Caco-2 (cell line): ENCODE measurements around the gene NDUFS2. TPM values are rescaled to one million over a fixed set of nuclear protein-coding genes. Genes with fewer than 3 reads are reported as not detected.

Experiments
- BruUV-seq: library from RNA; stranded (reverse); fragments of 400-500 nt; replicated peaks from 2 replicates; lab custom pipeline; 2021; lab: Mats Ljungman, UMichigan
- CTCF ChIA-PET: fragments of 300-600 bp; sonication (Branson Sonifier 250); formaldehyde crosslinking; loops from one replicate; lab custom pipeline; 2022; ENCODE audit warnings: antibody characterized with exemption; lab: Charles Lee
- POLR2A ChIA-PET: fragments of 300-600 bp; sonication (Branson Sonifier 250); formaldehyde crosslinking; loops from one replicate; lab custom pipeline; 2022; ENCODE audit warnings: antibody characterized with exemption; lab: Charles Lee
- DNase-seq, 2 experiments: peaks; one replicate each; pipeline versions ENCODE4 v3.0.0 to v3.0.0-alpha.2; 2020 to 2022
- H3K27me3 ChIP-seq: replicated peaks from 2 replicates; pipeline ENCODE4 v1.6.0; 2011; ENCODE audit warnings: low read length; ENCODE audit not compliant: control insufficient read depth, insufficient read depth
- H3K36me3 ChIP-seq: 2 replicates; pipeline ENCODE4 v1.5.1; 2011; ENCODE audit warnings: low read length; ENCODE audit not compliant: control insufficient read depth, insufficient read depth
- H3K4me1 ChIP-seq: fragments of 250-450 bp; sonication (Bioruptor Pico); 2 replicates; pipeline ENCODE4 v1.5.1; 2020; ENCODE audit warnings: mild to moderate bottlenecking
- H3K4me3 ChIP-seq: 2 replicates; pipeline ENCODE4 v1.5.1; 2011; ENCODE audit warnings: low read depth, mild to moderate bottlenecking, control low read depth, low read length
- H3K9me3 ChIP-seq: fragments of 250-450 bp; sonication (Bioruptor Pico); 2 replicates; pipeline ENCODE4 v1.5.1; 2020; ENCODE audit warnings: mild to moderate bottlenecking, moderate library complexity
- H3K27ac Mint-ChIP-seq: one replicate; pipeline ENCODE4 v1.8.0; 2022; ENCODE audit warnings: mixed read lengths; ENCODE audit not compliant: unreplicated experiment
- H3K27me3 Mint-ChIP-seq: one replicate; pipeline ENCODE4 v1.8.0; 2022; ENCODE audit warnings: mixed read lengths; ENCODE audit not compliant: insufficient read depth, unreplicated experiment
- H3K36me3 Mint-ChIP-seq: one replicate; pipeline ENCODE4 v1.8.0; 2022; ENCODE audit warnings: mild to moderate bottlenecking, mixed read lengths; ENCODE audit not compliant: insufficient read depth, unreplicated experiment
- H3K4me1 Mint-ChIP-seq: one replicate; pipeline ENCODE4 v1.8.0; 2022; ENCODE audit warnings: low read depth, mixed read lengths; ENCODE audit not compliant: unreplicated experiment
- H3K4me3 Mint-ChIP-seq: one replicate; pipeline ENCODE4 v1.8.0; 2022; ENCODE audit warnings: mild to moderate bottlenecking, moderate library complexity, mixed read lengths; ENCODE audit not compliant: unreplicated experiment
- H3K9me3 Mint-ChIP-seq: one replicate; pipeline ENCODE4 v1.8.0; 2022; ENCODE audit warnings: mixed read lengths; ENCODE audit not compliant: unreplicated experiment
- CTCF ChIP-seq, 2 experiments: fragments of 200-600 bp in 1 of 2; IDR thresholded peaks; 1 replicate in 1 of 2; 2 replicates in 1 of 2; pipeline versions ENCODE4 v1.5.1 to v1.8.0; 2011 to 2022; ENCODE audit warnings: antibody characterized with exemption in 1 of 2, control low read depth in 1 of 2, inconsistent platforms in 1 of 2, low read depth in 1 of 2, low read length in 1 of 2, mild to moderate bottlenecking in 1 of 2, moderate library complexity in 1 of 2; ENCODE audit not compliant: insufficient read depth in 1 of 2, severe bottlenecking in 1 of 2, unreplicated experiment in 1 of 2
- intact Hi-C: fragments of 100-400 bp; cut with micrococcal nuclease; formaldehyde crosslinking; loops from one replicate; pipeline ENCODE4 v1.10.0; 2022; ENCODE audit not compliant: unreplicated experiment
- total RNA-seq: library from RNA; stranded (reverse); gene quantifications from 2 replicates; pipeline ENCODE4 v1.2.3, GENCODE V29; 2022

The NDUFS2 gene
- total RNA-seq, 1 experiment from 2014 or later: 115 TPM

GRCh38 chr1:161179698-161180097, 22.5 kb upstream of the NDUFS2 start:
- Mint-ChIP-seq H3K36me3 (peaks cover 8% of the 10 kb centered on the region), H3K27me3 (no peaks in the 10 kb centered on the region), H3K4me1 (peaks cover 20% of the 10 kb centered on the region), H3K9me3 (no peaks in the 10 kb centered on the region), H3K4me3 (no peak overlapping the region), H3K27ac (no peak overlapping the region)
- DNase-seq: no peak
- no peak for TF ChIP-seq CTCF (IDR thresholded peaks at IDR 0.05; ENCODE audit: insufficient read depth in 1 of 2, low read depth in 1 of 2, low read length in 1 of 2, severe bottlenecking in 1 of 2, unreplicated experiment in 1 of 2)
- Histone ChIP-seq H3K4me1 (peaks cover 4% of the 10 kb centered on the region), H3K4me3 (no peak overlapping the region), H3K36me3 (peaks cover 2% of the 10 kb centered on the region; the same call in 1 of the 2 replicates), H3K27me3 (no peaks in the 10 kb centered on the region), H3K9me3 (no peaks in the 10 kb centered on the region)
- BruUV-seq: no TSS peak
- intact Hi-C loops: loop anchor here (1.0 to 5.0 kb wide), 2 partner anchors 62 to 203 kb away; partner anchors contain the start of genes NIT1 and PFDN2
- CTCF ChIA-PET: no interaction called here
- POLR2A ChIA-PET: no interaction called here

- H3K4me3 Mint-ChIP-seq: no peak overlapping the region
- H3K36me3 ChIP-seq: no peaks in the 10 kb centered on the region; the same call in 1 of the 2 replicates
- peak; percentile 25 to 41 for TF ChIP-seq CTCF (IDR thresholded peaks at IDR 0.05; ENCODE audit: insufficient read depth in 1 of 2, low read depth in 1 of 2, low read length in 1 of 2, severe bottlenecking in 1 of 2, unreplicated experiment in 1 of 2)
- no peaks in the 10 kb centered on the region for H3K36me3 Mint-ChIP-seq
- CTCF ChIA-PET: no interaction called here
- no peaks in the 10 kb centered on the region for H3K9me3 Mint-ChIP-seq
- peak in 1 of 2 experiments; percentile 34 for DNase-seq
- no peaks in the 10 kb centered on the region for H3K27me3 ChIP-seq
- H3K9me3 ChIP-seq: no peaks in the 10 kb centered on the region
- H3K4me3 ChIP-seq: no peak overlapping the region
- peaks cover 16% of the 10 kb centered on the region for H3K4me1 Mint-ChIP-seq
- intact Hi-C loops: loop anchor here (1.0 kb wide), 1 partner anchor 202 kb away; no protein-coding TSS in a partner anchor
- H3K27me3 Mint-ChIP-seq: no peaks in the 10 kb centered on the region
- POLR2A ChIA-PET: no interaction called here
- H3K4me1 ChIP-seq: peaks cover 4% of the 10 kb centered on the region
- no TSS peak for BruUV-seq
- no peak overlapping the region for H3K27ac Mint-ChIP-seq
These were observed 21.5 kb upstream of the NDUFS2 start for GRCh38 chr1:161180639-161181038.

- no peaks in the 10 kb centered on the region for H3K9me3 Mint-ChIP-seq
- ChIA-PET POLR2A (no interaction called here), CTCF (no interaction called here)
- H3K36me3 Mint-ChIP-seq: no peaks in the 10 kb centered on the region
- peaks cover 6% of the 10 kb centered on the region for H3K4me1 Mint-ChIP-seq
- no peak overlapping the region for H3K4me3 ChIP-seq
- no peak overlapping the region for H3K4me3 Mint-ChIP-seq
- no peaks in the 10 kb centered on the region for H3K27me3 Mint-ChIP-seq
- intact Hi-C loops: no loop called here
- no TSS peak for BruUV-seq
- DNase-seq: no peak
- H3K36me3 ChIP-seq: no peaks in the 10 kb centered on the region
- no peaks in the 10 kb centered on the region for H3K27me3 ChIP-seq
- no peak overlapping the region for H3K27ac Mint-ChIP-seq
- TF ChIP-seq CTCF (IDR thresholded peaks at IDR 0.05; ENCODE audit: insufficient read depth in 1 of 2, low read depth in 1 of 2, low read length in 1 of 2, severe bottlenecking in 1 of 2, unreplicated experiment in 1 of 2): no peak
- no peaks in the 10 kb centered on the region for H3K9me3 ChIP-seq
- H3K4me1 ChIP-seq: no peaks in the 10 kb centered on the region
These were observed 20.0 kb upstream of the NDUFS2 start for GRCh38 chr1:161182214-161182613.
